K562 (cell line): Measurements from ENCODE around the gene SPIRE1. TPM values are rescaled to one million over a fixed set of nuclear protein-coding genes. Genes with fewer than 3 reads are reported as not detected.

Experiments used
- KLF1 ChIP-seq: fragments of 450-650 bp; IDR thresholded peaks from 2 replicates; pipeline ENCODE4 v1.6.1; 2016; ENCODE audit warnings: missing genetic modification characterization, missing compliant biosample characterization
- MGA ChIP-seq: fragments of 450-650 bp; IDR thresholded peaks from 2 replicates; pipeline ENCODE4 v1.6.1; 2016; ENCODE audit warnings: mild to moderate bottlenecking, moderate library complexity
- PTTG1 ChIP-seq: fragments of 450-650 bp; IDR thresholded peaks from 2 replicates; pipeline ENCODE4 v1.6.1; 2016; ENCODE audit warnings: low read depth, mild to moderate bottlenecking, missing genetic modification characterization, missing compliant biosample characterization
- RAD51 ChIP-seq: fragments of 450-650 bp; IDR thresholded peaks from 2 replicates; pipeline ENCODE4 v1.7.1; 2016; ENCODE audit warnings: low read depth, mild to moderate bottlenecking, borderline replicate concordance
- ZNF318 ChIP-seq, 2 experiments: fragments of 450-650 bp; IDR thresholded peaks; 2 replicates each; pipeline ENCODE4 v1.6.1; 2016; ENCODE audit warnings: mild to moderate bottlenecking in 2 of 2, borderline replicate concordance in 1 of 2, low read depth in 1 of 2, moderate library complexity in 1 of 2
- polyA plus RNA-seq, 8 experiments: library from polyadenylated mRNA; depleted of rRNA in 4 of 8; stranded (reverse) in 5 of 8; unstranded in 3 of 8; fragments of >200 nt; fragmentation: Nextera tagmentation in 2 of 8; fragmentation: Illumina TruSeq in 1 of 8; extraction: Ambion mirVana in 2 of 8; extraction: Trizol in 1 of 8; gene quantifications; 2 replicates each; pipeline versions ENCODE4 v1.2.1 to v1.2.3, GENCODE V29; 2011 to 2014; ENCODE audit warnings: inconsistent platforms in 1 of 8, missing spikeins in 1 of 8
- total RNA-seq, 7 experiments: library from RNA; depleted of rRNA in 6 of 7; stranded (reverse); fragments of >200 nt in 6 of 7; fragmentation: Illumina TruSeq in 2 of 7; extraction: Trizol in 2 of 7; gene quantifications; 2 replicates each; pipeline versions ENCODE4 v1.2.1 to v1.2.3, GENCODE V29; 2011 to 2021; ENCODE audit warnings: low replicate concordance in 1 of 7

Gene SPIRE1
- total and polyA plus RNA-seq, 9 of the 15 experiments (the other 6 are each of a cell fraction or from before 2014, with no cell fraction given): 2.9 to 14.0 (median 10.2) TPM

- TF ChIP-seq MGA: no peak
- TF ChIP-seq ZNF318 (IDR thresholded peaks at IDR 0.05; ENCODE audit: borderline replicate concordance in 1 of 2, low read depth in 1 of 2): peak in 1 of 2 experiments; percentile 39; a peak in 2 of 4 replicates
- no peak for TF ChIP-seq PTTG1 (tag)
- no peak for TF ChIP-seq RAD51
- no peak for TF ChIP-seq KLF1 (tag)
Measured at GRCh38 chr18:12403601-12404506, 254.1 kb downstream of the SPIRE1 start (continued).
